ENCODE measurements around the gene VWA8. TPM values are rescaled to one million over a fixed set of nuclear protein-coding genes. Genes with fewer than 3 reads are reported as not detected.

The VWA8 gene
- total and polyA plus RNA-seq, 4 donors: 7.1 to 50.3 (median 12.4) TPM

DNA sequence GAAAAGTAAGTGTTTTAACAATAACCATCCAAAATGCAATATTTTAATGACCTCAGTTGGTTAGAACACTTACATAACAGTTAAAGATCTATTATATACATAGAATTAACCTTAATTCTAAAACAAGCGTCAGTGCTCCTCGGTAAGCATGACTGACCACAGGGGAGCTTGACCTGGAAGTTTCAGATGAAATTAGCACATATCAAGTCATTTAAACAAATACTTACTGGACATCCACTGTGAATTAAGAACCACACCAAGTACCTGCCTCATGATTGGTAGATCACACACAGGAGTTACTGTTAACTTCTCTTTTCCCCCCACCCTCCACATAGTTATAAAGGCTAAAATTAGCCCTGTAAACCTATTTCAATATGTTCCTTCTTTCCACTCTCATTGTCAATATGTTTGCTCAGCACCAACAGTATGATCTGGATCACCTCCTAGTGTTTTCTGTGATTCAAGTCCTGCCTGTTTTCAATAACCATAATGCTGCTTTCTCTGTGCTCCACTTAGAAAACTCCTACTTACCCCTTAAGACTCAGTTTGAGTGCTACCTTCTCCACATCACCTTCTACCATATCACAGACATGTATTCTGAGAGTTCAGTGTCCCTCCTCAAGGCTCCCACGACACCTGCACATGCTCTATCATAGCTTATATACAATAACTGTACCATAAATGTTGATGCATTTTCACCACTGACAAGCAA, 209.0 kb downstream of the VWA8 start:
- Histone ChIP-seq H3K27ac (ENCODE audit: low read depth in 1 of 2, low read length in 2 of 2) (no peak overlapping the region), H3K9ac (ENCODE audit: low read depth in 1 of 2, low read length in 2 of 2) (no peak overlapping the region), H3K36me3 (ENCODE audit: control insufficient read depth in 4 of 4, insufficient read depth in 3 of 4, low read depth in 1 of 4, low read length in 3 of 4) (peaks cover 0 to 2% (median 0%) of the 10 kb centered on the region in 4 donors), H3K4me1 (ENCODE audit: control insufficient read depth in 4 of 4, insufficient read depth in 4 of 4, low read length in 3 of 4) (no peaks in the 10 kb centered on the region), H3K27me3 (ENCODE audit: control insufficient read depth in 4 of 4, insufficient read depth in 4 of 4, low read length in 3 of 4) (no peaks in the 10 kb centered on the region), H3K9me3 (ENCODE audit: control insufficient read depth in 4 of 4, low read length in 3 of 4) (no peaks in the 10 kb centered on the region), H3K4me3 (ENCODE audit: low read depth in 1 of 3, low read length in 3 of 3) (no peak overlapping the region)
- DNase-seq (ENCODE audit: low spot score): no peak
- TF ChIP-seq HNF4A (conservative IDR thresholded peaks at IDR 0.05) (no peak), NR2F2 (IDR thresholded peaks at IDR 0.05) (no peak), FOXA1 (IDR thresholded peaks at IDR 0.05) (no peak), YY1 (IDR thresholded peaks at IDR 0.05) (no peak), SP1 (IDR thresholded peaks at IDR 0.05) (no peak), GABPA (IDR thresholded peaks at IDR 0.05 in 1 of 2, conservative IDR thresholded peaks at IDR 0.05 in 1 of 2) (no peak), RXRA (IDR thresholded peaks at IDR 0.05) (no peak), EGR1 (IDR thresholded peaks at IDR 0.05; ENCODE audit: low read depth in 2 of 2) (no peak), HNF4G (IDR thresholded peaks at IDR 0.05) (no peak), TAF1 (conservative IDR thresholded peaks at IDR 0.05) (no peak), JUND (IDR thresholded peaks at IDR 0.05) (no peak), FOXA2 (IDR thresholded peaks at IDR 0.05) (no peak), RAD21 (IDR thresholded peaks at IDR 0.05) (no peak)
- TF ChIP-seq, protein P1, sequence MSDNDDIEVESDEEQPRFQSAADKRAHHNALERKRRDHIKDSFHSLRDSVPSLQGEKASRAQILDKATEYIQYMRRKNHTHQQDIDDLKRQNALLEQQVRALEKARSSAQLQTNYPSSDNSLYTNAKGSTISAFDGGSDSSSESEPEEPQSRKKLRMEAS (IDR thresholded peaks at IDR 0.05): no peak
- TF ChIP-seq, protein P2, sequence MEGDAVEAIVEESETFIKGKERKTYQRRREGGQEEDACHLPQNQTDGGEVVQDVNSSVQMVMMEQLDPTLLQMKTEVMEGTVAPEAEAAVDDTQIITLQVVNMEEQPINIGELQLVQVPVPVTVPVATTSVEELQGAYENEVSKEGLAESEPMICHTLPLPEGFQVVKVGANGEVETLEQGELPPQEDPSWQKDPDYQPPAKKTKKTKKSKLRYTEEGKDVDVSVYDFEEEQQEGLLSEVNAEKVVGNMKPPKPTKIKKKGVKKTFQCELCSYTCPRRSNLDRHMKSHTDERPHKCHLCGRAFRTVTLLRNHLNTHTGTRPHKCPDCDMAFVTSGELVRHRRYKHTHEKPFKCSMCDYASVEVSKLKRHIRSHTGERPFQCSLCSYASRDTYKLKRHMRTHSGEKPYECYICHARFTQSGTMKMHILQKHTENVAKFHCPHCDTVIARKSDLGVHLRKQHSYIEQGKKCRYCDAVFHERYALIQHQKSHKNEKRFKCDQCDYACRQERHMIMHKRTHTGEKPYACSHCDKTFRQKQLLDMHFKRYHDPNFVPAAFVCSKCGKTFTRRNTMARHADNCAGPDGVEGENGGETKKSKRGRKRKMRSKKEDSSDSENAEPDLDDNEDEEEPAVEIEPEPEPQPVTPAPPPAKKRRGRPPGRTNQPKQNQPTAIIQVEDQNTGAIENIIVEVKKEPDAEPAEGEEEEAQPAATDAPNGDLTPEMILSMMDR (IDR thresholded peaks at IDR 0.05; ENCODE audit: low read depth, low read length, missing input control): no peak
- TF ChIP-seq, protein P3, sequence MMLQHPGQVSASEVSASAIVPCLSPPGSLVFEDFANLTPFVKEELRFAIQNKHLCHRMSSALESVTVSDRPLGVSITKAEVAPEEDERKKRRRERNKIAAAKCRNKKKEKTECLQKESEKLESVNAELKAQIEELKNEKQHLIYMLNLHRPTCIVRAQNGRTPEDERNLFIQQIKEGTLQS (IDR thresholded peaks at IDR 0.05): no peak
- TF ChIP-seq, protein P4, sequence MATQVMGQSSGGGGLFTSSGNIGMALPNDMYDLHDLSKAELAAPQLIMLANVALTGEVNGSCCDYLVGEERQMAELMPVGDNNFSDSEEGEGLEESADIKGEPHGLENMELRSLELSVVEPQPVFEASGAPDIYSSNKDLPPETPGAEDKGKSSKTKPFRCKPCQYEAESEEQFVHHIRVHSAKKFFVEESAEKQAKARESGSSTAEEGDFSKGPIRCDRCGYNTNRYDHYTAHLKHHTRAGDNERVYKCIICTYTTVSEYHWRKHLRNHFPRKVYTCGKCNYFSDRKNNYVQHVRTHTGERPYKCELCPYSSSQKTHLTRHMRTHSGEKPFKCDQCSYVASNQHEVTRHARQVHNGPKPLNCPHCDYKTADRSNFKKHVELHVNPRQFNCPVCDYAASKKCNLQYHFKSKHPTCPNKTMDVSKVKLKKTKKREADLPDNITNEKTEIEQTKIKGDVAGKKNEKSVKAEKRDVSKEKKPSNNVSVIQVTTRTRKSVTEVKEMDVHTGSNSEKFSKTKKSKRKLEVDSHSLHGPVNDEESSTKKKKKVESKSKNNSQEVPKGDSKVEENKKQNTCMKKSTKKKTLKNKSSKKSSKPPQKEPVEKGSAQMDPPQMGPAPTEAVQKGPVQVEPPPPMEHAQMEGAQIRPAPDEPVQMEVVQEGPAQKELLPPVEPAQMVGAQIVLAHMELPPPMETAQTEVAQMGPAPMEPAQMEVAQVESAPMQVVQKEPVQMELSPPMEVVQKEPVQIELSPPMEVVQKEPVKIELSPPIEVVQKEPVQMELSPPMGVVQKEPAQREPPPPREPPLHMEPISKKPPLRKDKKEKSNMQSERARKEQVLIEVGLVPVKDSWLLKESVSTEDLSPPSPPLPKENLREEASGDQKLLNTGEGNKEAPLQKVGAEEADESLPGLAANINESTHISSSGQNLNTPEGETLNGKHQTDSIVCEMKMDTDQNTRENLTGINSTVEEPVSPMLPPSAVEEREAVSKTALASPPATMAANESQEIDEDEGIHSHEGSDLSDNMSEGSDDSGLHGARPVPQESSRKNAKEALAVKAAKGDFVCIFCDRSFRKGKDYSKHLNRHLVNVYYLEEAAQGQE (IDR thresholded peaks at IDR 0.05): no peak
- TF ChIP-seq, protein P5, sequence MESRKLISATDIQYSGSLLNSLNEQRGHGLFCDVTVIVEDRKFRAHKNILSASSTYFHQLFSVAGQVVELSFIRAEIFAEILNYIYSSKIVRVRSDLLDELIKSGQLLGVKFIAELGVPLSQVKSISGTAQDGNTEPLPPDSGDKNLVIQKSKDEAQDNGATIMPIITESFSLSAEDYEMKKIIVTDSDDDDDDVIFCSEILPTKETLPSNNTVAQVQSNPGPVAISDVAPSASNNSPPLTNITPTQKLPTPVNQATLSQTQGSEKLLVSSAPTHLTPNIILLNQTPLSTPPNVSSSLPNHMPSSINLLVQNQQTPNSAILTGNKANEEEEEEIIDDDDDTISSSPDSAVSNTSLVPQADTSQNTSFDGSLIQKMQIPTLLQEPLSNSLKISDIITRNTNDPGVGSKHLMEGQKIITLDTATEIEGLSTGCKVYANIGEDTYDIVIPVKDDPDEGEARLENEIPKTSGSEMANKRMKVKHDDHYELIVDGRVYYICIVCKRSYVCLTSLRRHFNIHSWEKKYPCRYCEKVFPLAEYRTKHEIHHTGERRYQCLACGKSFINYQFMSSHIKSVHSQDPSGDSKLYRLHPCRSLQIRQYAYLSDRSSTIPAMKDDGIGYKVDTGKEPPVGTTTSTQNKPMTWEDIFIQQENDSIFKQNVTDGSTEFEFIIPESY (IDR thresholded peaks at IDR 0.05): no peak
- WGBS: 93% methylated on average over 3 of the region's 3 CpGs
